MG63 (cell line): ENCODE measurements around the gene KIF12. TPM values are rescaled to one million over a fixed set of nuclear protein-coding genes. Genes with fewer than 3 reads are reported as not detected.

Experiments
- DNase-seq: peaks from one replicate; pipeline ENCODE4 v3.0.0-alpha.2; 2020
- H3K27me3 ChIP-seq: fragments of 250-450 bp; sonication (Bioruptor Pico); 2 replicates; pipeline ENCODE4 v1.5.1; 2020; ENCODE audit warnings: mild to moderate bottlenecking, moderate library complexity
- H3K36me3 ChIP-seq: fragments of 250-450 bp; sonication (Bioruptor Pico); 2 replicates; pipeline ENCODE4 v1.5.1; 2020; ENCODE audit warnings: mild to moderate bottlenecking, moderate library complexity
- H3K4me3 ChIP-seq: fragments of 250-450 bp; sonication (Bioruptor Pico); 2 replicates; pipeline ENCODE4 v1.5.1; 2020; ENCODE audit warnings: mild to moderate bottlenecking, moderate library complexity
- H3K9me3 ChIP-seq: fragments of 250-450 bp; sonication (Bioruptor Pico); 2 replicates; pipeline ENCODE4 v1.5.1; 2020; ENCODE audit warnings: mild to moderate bottlenecking, moderate library complexity
- total RNA-seq: library from RNA; depleted of rRNA; stranded (reverse); fragments of >200 nt; shearing (Covaris generic); gene quantifications from 2 replicates; pipeline ENCODE4 v1.2.3, GENCODE V29; 2014; ENCODE audit warnings: low replicate concordance

Gene KIF12
- total RNA-seq, 1 experiment from 2014 or later, result not detected

- H3K4me3 ChIP-seq, result no peak overlapping the region
- H3K27me3 ChIP-seq, result no peaks in the 10 kb centered on the region
- DNase-seq, result no peak
- H3K36me3 ChIP-seq, result no peaks in the 10 kb centered on the region
- no peaks in the 10 kb centered on the region for H3K9me3 ChIP-seq
Observed at GRCh38 chr9:114112778-114113584, 13.9 kb upstream of the KIF12 start.

GRCh38 chr9:114112325-114112724 lies 13.2 kb upstream of the KIF12 start:
- H3K36me3 ChIP-seq, result no peaks in the 10 kb centered on the region
- no peaks in the 10 kb centered on the region for H3K27me3 ChIP-seq
- no peak overlapping the region for H3K4me3 ChIP-seq
- DNase-seq, result no peak
- H3K9me3 ChIP-seq, result no peaks in the 10 kb centered on the region

GRCh38 chr9:114110180-114110579 lies 11.1 kb upstream of the KIF12 start:
- Histone ChIP-seq H3K36me3 (no peaks in the 10 kb centered on the region), H3K4me3 (no peak overlapping the region), H3K9me3 (no peaks in the 10 kb centered on the region), H3K27me3 (peaks cover 3% of the 10 kb centered on the region; the same call in 1 of the 2 replicates)
- DNase-seq, result no peak

- H3K36me3 ChIP-seq, result no peaks in the 10 kb centered on the region
- H3K9me3 ChIP-seq, result no peaks in the 10 kb centered on the region
- H3K27me3 ChIP-seq, result peaks cover 4% of the 10 kb centered on the region; the same call in 1 of the 2 replicates
- no peak overlapping the region for H3K4me3 ChIP-seq
- no peak for DNase-seq
Observed at GRCh38 chr9:114109124-114109523, 10.0 kb upstream of the KIF12 start.

- peak; percentile 59 for DNase-seq
- H3K27me3 ChIP-seq, result peaks cover 4% of the 10 kb centered on the region; the same call in 1 of the 2 replicates
- no peaks in the 10 kb centered on the region for H3K36me3 ChIP-seq
- H3K4me3 ChIP-seq, result no peak overlapping the region
- H3K9me3 ChIP-seq, result no peaks in the 10 kb centered on the region
Observed at GRCh38 chr9:114108016-114108833, 9.1 kb upstream of the KIF12 start.

- H3K36me3 ChIP-seq, result no peaks in the 10 kb centered on the region
- no peak for DNase-seq
- peaks cover 5% of the 10 kb centered on the region for H3K9me3 ChIP-seq
- peaks cover 4% of the 10 kb centered on the region; the same call in 1 of the 2 replicates for H3K27me3 ChIP-seq
- no peak overlapping the region for H3K4me3 ChIP-seq
Observed at GRCh38 chr9:114107286-114108001, 8.4 kb upstream of the KIF12 start.

GRCh38 chr9:114105236-114105635 lies 6.1 kb upstream of the KIF12 start:
- peaks cover 4% of the 10 kb centered on the region; the same call in 1 of the 2 replicates for H3K27me3 ChIP-seq
- no peak overlapping the region for H3K4me3 ChIP-seq
- H3K9me3 ChIP-seq, result peaks cover 6% of the 10 kb centered on the region
- H3K36me3 ChIP-seq, result no peaks in the 10 kb centered on the region
- DNase-seq, result no peak

GRCh38 chr9:114102484-114102883 lies 3.4 kb upstream of the KIF12 start:
- H3K36me3 ChIP-seq, result no peaks in the 10 kb centered on the region
- DNase-seq, result no peak
- no peak overlapping the region for H3K4me3 ChIP-seq

GRCh38 chr9:114100536-114100935 lies 1.4 kb upstream of the KIF12 start:
- Histone ChIP-seq H3K9me3 (peaks cover 6% of the 10 kb centered on the region), H3K36me3 (no peaks in the 10 kb centered on the region), H3K27me3 (peaks cover 4% of the 10 kb centered on the region; the same call in 1 of the 2 replicates), H3K4me3 (no peak overlapping the region)
- no peak for DNase-seq

More at GRCh38 chr9:114102484-114102883, 3.4 kb upstream of the KIF12 start:
- Histone ChIP-seq H3K27me3 (peaks cover 4% of the 10 kb centered on the region; the same call in 1 of the 2 replicates), H3K9me3 (peaks cover 6% of the 10 kb centered on the region)

- no peak for DNase-seq
- Histone ChIP-seq H3K27me3 (no peaks in the 10 kb centered on the region), H3K36me3 (no peaks in the 10 kb centered on the region), H3K9me3 (peaks cover 6% of the 10 kb centered on the region), H3K4me3 (no peak overlapping the region)
Observed at GRCh38 chr9:114099669-114100270, 678 bp upstream of the KIF12 start.

- H3K4me3 ChIP-seq, result peak overlapping the region; percentile 16; the same call in 1 of the 2 replicates
- DNase-seq, result peak; percentile 26
- H3K36me3 ChIP-seq, result no peaks in the 10 kb centered on the region
- no peaks in the 10 kb centered on the region for H3K27me3 ChIP-seq
- peaks cover 6% of the 10 kb centered on the region for H3K9me3 ChIP-seq
Observed at GRCh38 chr9:114098021-114098935, 814 bp downstream of the KIF12 start.

- H3K36me3 ChIP-seq, result no peaks in the 10 kb centered on the region
- peak overlapping the region; percentile 16; the same call in 1 of the 2 replicates for H3K4me3 ChIP-seq
- no peak for DNase-seq
- no peaks in the 10 kb centered on the region for H3K27me3 ChIP-seq
- peaks cover 3% of the 10 kb centered on the region for H3K9me3 ChIP-seq
Observed at GRCh38 chr9:114097613-114098020, 1.5 kb downstream of the KIF12 start.

GRCh38 chr9:114096866-114097612 lies 2.1 kb downstream of the KIF12 start:
- Histone ChIP-seq H3K27me3 (no peaks in the 10 kb centered on the region), H3K36me3 (no peaks in the 10 kb centered on the region)
- no peak for DNase-seq

GRCh38 chr9:114096041-114096511 lies 3.0 kb downstream of the KIF12 start:
- Histone ChIP-seq H3K27me3 (no peaks in the 10 kb centered on the region), H3K4me3 (no peak overlapping the region), H3K36me3 (no peaks in the 10 kb centered on the region), H3K9me3 (no peaks in the 10 kb centered on the region)
- DNase-seq, result no peak

More at GRCh38 chr9:114096866-114097612, 2.1 kb downstream of the KIF12 start:
- Histone ChIP-seq H3K9me3 (no peaks in the 10 kb centered on the region; the same call in 1 of the 2 replicates), H3K4me3 (no peak overlapping the region)

GRCh38 chr9:114094971-114095370 lies 4.1 kb downstream of the KIF12 start:
- Histone ChIP-seq H3K4me3 (no peak overlapping the region), H3K9me3 (no peaks in the 10 kb centered on the region), H3K36me3 (no peaks in the 10 kb centered on the region), H3K27me3 (no peaks in the 10 kb centered on the region)
- DNase-seq, result no peak
